ENCODE results near the gene GGA2. TPM values are rescaled to one million over a fixed set of nuclear protein-coding genes. Genes with fewer than 3 reads are reported as not detected.

GGA2 gene
- total RNA-seq, 1 experiment from 2014 or later, result 92.7 TPM

DNA sequence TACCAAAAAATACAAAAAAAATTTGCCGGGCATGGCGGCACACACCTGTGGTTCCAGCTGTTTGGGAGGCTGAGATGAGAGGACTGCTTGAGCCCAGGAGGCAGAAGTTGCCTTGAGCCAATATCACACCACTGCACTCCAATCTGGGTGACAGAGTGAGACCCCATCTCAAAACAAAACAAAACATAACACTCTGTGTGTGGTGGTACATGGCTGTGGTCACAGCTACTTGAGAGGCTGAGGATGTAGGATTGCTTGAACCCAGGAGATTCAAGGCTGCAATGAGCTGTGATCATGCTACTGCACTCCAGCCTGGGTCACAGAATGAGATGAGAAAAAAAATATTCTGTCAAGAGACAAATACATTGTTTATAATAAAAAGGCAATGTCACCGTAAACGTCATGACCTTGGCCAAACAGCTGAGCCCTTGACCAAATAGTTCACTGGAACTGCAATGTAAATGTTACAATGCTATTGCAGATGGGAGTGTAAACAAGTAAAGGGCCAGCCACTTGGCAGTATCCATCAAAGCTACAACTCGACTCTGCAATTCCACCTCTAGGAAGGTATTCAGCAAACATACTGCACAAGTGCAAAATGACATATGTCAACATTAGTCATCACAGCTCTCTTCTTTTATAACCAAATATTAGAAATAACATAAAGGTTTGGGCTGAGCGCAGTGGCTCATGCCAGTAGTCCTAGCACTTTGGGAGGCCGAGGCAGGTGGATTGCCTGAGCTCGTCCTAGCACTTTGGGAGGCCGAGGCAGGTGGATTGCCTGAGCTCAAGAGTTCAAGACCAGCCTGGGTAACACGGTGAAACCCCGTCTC lies 29.9 kb upstream of the GGA2 start:
- H3K9me3 Mint-ChIP-seq (ENCODE audit: unreplicated experiment), result no peaks in the 10 kb centered on the region
- H3K36me3 ChIP-seq (ENCODE audit: control insufficient read depth, insufficient read depth, low read length), result no peaks in the 10 kb centered on the region
- H3K27me3 Mint-ChIP-seq (ENCODE audit: insufficient read depth, unreplicated experiment), result no peaks in the 10 kb centered on the region
- no peaks in the 10 kb centered on the region for H3K4me1 ChIP-seq
- no peak overlapping the region for H3K27ac Mint-ChIP-seq (ENCODE audit: unreplicated experiment)
- no TSS peak for BruUV-seq (replicated peaks)
- H3K27me3 ChIP-seq (replicated peaks; ENCODE audit: control insufficient read depth, insufficient read depth, low read length), result no peaks in the 10 kb centered on the region
- H3K9me3 ChIP-seq, result no peaks in the 10 kb centered on the region
- ChIA-PET CTCF (no interaction called here), POLR2A (interaction anchor here (1.0 kb wide), 1 partner anchor 18 kb away, joined by 6 read pairs; the partner anchor contains the start of genes EARS2 and UBFD1)
- H3K4me1 Mint-ChIP-seq (ENCODE audit: low read depth, unreplicated experiment), result no peaks in the 10 kb centered on the region
- intact Hi-C loops (cut with micrococcal nuclease; ENCODE audit: unreplicated experiment), result no loop called here
- H3K4me3 Mint-ChIP-seq (ENCODE audit: unreplicated experiment), result no peak overlapping the region
- H3K4me3 ChIP-seq (ENCODE audit: low read depth, low read length), result no peak overlapping the region
- peak in 1 of 2 experiments; percentile 7 for DNase-seq
- TF ChIP-seq, protein P1, sequence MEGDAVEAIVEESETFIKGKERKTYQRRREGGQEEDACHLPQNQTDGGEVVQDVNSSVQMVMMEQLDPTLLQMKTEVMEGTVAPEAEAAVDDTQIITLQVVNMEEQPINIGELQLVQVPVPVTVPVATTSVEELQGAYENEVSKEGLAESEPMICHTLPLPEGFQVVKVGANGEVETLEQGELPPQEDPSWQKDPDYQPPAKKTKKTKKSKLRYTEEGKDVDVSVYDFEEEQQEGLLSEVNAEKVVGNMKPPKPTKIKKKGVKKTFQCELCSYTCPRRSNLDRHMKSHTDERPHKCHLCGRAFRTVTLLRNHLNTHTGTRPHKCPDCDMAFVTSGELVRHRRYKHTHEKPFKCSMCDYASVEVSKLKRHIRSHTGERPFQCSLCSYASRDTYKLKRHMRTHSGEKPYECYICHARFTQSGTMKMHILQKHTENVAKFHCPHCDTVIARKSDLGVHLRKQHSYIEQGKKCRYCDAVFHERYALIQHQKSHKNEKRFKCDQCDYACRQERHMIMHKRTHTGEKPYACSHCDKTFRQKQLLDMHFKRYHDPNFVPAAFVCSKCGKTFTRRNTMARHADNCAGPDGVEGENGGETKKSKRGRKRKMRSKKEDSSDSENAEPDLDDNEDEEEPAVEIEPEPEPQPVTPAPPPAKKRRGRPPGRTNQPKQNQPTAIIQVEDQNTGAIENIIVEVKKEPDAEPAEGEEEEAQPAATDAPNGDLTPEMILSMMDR (IDR thresholded peaks at IDR 0.05; ENCODE audit: insufficient read depth in 1 of 2, low read depth in 1 of 2, low read length in 1 of 2, severe bottlenecking in 1 of 2, unreplicated experiment in 1 of 2), result no peak
- peaks cover 21% of the 10 kb centered on the region for H3K36me3 Mint-ChIP-seq (ENCODE audit: insufficient read depth, unreplicated experiment)

DNA sequence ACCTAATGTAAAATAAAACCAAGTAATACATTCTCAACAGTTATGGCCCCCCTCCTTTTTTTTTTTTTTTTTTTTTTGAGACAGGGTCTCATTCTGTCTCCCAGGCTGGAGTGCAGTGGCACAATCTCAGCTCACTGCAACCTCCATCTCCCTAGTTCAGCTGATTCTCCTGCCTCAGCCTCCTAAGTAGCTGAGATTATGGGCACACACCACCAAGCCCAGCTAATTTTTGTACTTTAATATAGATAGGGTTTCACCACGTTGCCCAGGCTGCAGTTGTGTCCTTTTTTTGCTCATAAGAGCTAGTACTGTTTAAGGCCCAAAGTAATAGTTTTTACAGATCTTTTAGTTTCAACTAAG lies 28.6 kb upstream of the GGA2 start:
- Histone ChIP-seq H3K9me3 (no peaks in the 10 kb centered on the region), H3K4me3 (ENCODE audit: low read depth, low read length) (no peak overlapping the region), H3K27me3 (replicated peaks; ENCODE audit: control insufficient read depth, insufficient read depth, low read length) (no peaks in the 10 kb centered on the region), H3K36me3 (ENCODE audit: control insufficient read depth, insufficient read depth, low read length) (no peaks in the 10 kb centered on the region; the same call in 1 of the 2 replicates), H3K4me1 (no peaks in the 10 kb centered on the region)
- DNase-seq, result no peak
- BruUV-seq (replicated peaks), result no TSS peak
- Mint-ChIP-seq H3K4me3 (ENCODE audit: unreplicated experiment) (no peak overlapping the region), H3K9me3 (ENCODE audit: unreplicated experiment) (no peaks in the 10 kb centered on the region), H3K36me3 (ENCODE audit: insufficient read depth, unreplicated experiment) (peaks cover 26% of the 10 kb centered on the region), H3K27me3 (ENCODE audit: insufficient read depth, unreplicated experiment) (no peaks in the 10 kb centered on the region), H3K4me1 (ENCODE audit: low read depth, unreplicated experiment) (no peaks in the 10 kb centered on the region), H3K27ac (ENCODE audit: unreplicated experiment) (peak overlapping the region; percentile 42)
- TF ChIP-seq, protein P1 (IDR thresholded peaks at IDR 0.05; ENCODE audit: insufficient read depth in 1 of 2, low read depth in 1 of 2, low read length in 1 of 2, severe bottlenecking in 1 of 2, unreplicated experiment in 1 of 2), result no peak
- intact Hi-C loops (cut with micrococcal nuclease; ENCODE audit: unreplicated experiment), result no loop called here
- CTCF ChIA-PET, result interaction anchor here (1.0 kb wide), 1 partner anchor 19 kb away, joined by 3 read pairs; the partner anchor contains the start of gene UBFD1
- POLR2A ChIA-PET, result interaction anchor here (0.6 kb wide), 1 partner anchor 18 kb away, joined by 8 read pairs; the partner anchor contains the start of gene EARS2

DNA sequence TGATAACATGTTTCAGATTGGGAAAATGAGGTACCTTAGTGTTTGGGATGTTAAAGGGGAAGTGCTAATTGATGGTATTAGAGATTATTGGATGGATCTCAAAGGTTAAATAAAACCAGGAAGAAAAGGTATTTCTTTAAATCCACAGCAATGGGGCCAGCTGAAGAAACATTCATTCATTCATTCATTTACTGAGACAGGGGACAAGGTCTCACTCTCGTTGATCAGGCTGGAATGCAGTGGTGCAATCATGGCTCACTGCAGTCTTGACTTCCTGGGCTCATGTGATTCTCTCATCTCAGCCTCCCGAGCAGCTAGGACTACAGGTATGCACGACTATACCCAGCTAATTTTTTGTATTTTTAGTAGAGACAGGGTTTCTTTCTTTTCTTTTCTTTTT lies 27.1 kb upstream of the GGA2 start:
- Histone ChIP-seq H3K4me1 (no peaks in the 10 kb centered on the region), H3K4me3 (ENCODE audit: low read depth, low read length) (no peak overlapping the region), H3K27me3 (replicated peaks; ENCODE audit: control insufficient read depth, insufficient read depth, low read length) (no peaks in the 10 kb centered on the region), H3K36me3 (ENCODE audit: control insufficient read depth, insufficient read depth, low read length) (no peaks in the 10 kb centered on the region; the same call in 1 of the 2 replicates), H3K9me3 (no peaks in the 10 kb centered on the region)
- Mint-ChIP-seq H3K4me3 (ENCODE audit: unreplicated experiment) (no peak overlapping the region), H3K9me3 (ENCODE audit: unreplicated experiment) (no peaks in the 10 kb centered on the region), H3K4me1 (ENCODE audit: low read depth, unreplicated experiment) (no peaks in the 10 kb centered on the region), H3K27me3 (ENCODE audit: insufficient read depth, unreplicated experiment) (no peaks in the 10 kb centered on the region), H3K27ac (ENCODE audit: unreplicated experiment) (no peak overlapping the region), H3K36me3 (ENCODE audit: insufficient read depth, unreplicated experiment) (peaks cover 30% of the 10 kb centered on the region)
- BruUV-seq (replicated peaks), result no TSS peak
- TF ChIP-seq, protein P1 (IDR thresholded peaks at IDR 0.05; ENCODE audit: insufficient read depth in 1 of 2, low read depth in 1 of 2, low read length in 1 of 2, severe bottlenecking in 1 of 2, unreplicated experiment in 1 of 2), result no peak
- intact Hi-C loops (cut with micrococcal nuclease; ENCODE audit: unreplicated experiment), result no loop called here
- CTCF ChIA-PET, result no interaction called here
- POLR2A ChIA-PET, result no interaction called here
- peak in 1 of 2 experiments; percentile 20 for DNase-seq
